Esophagus muscularis mucosa (tissue), 4 donors: ENCODE data around the gene WASF3.

Experiments
- EP300 ChIP-seq: sonication (generic); formaldehyde crosslinking; IDR thresholded peaks from one replicate; pipeline ENCODE4 v1.6.1; 2017; ENCODE audit warnings: antibody characterized with exemption
- POLR2A ChIP-seq: fragments of 450-650 bp; IDR thresholded peaks from one replicate; pipeline ENCODE4 v1.6.1; 2017; ENCODE audit warnings: antibody characterized with exemption, moderate library complexity, mild to moderate bottlenecking, low read depth
- POLR2AphosphoS5 ChIP-seq, 2 donors: sonication (generic); formaldehyde crosslinking; IDR thresholded peaks; one replicate each; pipeline ENCODE4 v1.6.1; 2017; ENCODE audit warnings: antibody characterized with exemption in 2 of 2
- TF ChIP-seq, protein P1 (sequence below), 3 experiments: fragments of 200-600 bp in 2 of 3; fragments of 450-650 bp in 1 of 3; sonication (generic) in 2 of 3; IDR thresholded peaks; one replicate each; pipeline ENCODE4 v1.5.1; 2017 to 2019; ENCODE audit warnings: antibody characterized with exemption in 3 of 3, mild to moderate bottlenecking in 2 of 3, moderate library complexity in 1 of 3

DNA sequence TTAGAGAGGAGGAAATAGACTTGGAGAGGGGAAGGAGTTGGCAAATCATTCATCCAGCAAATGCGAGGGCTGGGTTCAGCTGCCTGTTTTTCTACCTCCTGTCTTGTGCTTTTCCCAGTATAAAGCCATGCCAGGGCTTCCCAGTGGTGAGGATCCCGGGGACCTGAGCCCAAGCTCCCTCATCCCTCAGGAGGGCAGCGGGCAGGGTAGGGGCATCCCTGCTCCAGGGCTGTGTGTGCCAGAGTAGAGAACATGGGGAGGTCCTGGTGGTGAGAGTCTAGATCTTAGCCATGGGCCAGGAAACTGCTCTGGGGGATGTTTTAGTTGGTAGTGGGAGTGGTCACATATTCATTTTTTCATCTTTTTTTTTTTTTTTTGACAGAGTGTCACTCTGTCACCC is 159.5 kb downstream of the WASF3 start:
- TF ChIP-seq POLR2A (no peak), POLR2AphosphoS5 (IDR thresholded peaks at IDR 0.05) (no peak), EP300 (no peak)
- TF ChIP-seq, protein P1, sequence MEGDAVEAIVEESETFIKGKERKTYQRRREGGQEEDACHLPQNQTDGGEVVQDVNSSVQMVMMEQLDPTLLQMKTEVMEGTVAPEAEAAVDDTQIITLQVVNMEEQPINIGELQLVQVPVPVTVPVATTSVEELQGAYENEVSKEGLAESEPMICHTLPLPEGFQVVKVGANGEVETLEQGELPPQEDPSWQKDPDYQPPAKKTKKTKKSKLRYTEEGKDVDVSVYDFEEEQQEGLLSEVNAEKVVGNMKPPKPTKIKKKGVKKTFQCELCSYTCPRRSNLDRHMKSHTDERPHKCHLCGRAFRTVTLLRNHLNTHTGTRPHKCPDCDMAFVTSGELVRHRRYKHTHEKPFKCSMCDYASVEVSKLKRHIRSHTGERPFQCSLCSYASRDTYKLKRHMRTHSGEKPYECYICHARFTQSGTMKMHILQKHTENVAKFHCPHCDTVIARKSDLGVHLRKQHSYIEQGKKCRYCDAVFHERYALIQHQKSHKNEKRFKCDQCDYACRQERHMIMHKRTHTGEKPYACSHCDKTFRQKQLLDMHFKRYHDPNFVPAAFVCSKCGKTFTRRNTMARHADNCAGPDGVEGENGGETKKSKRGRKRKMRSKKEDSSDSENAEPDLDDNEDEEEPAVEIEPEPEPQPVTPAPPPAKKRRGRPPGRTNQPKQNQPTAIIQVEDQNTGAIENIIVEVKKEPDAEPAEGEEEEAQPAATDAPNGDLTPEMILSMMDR (IDR thresholded peaks at IDR 0.05), result no peak
